ENCODE data around the gene PAIP2.

The PAIP2 gene

DNA sequence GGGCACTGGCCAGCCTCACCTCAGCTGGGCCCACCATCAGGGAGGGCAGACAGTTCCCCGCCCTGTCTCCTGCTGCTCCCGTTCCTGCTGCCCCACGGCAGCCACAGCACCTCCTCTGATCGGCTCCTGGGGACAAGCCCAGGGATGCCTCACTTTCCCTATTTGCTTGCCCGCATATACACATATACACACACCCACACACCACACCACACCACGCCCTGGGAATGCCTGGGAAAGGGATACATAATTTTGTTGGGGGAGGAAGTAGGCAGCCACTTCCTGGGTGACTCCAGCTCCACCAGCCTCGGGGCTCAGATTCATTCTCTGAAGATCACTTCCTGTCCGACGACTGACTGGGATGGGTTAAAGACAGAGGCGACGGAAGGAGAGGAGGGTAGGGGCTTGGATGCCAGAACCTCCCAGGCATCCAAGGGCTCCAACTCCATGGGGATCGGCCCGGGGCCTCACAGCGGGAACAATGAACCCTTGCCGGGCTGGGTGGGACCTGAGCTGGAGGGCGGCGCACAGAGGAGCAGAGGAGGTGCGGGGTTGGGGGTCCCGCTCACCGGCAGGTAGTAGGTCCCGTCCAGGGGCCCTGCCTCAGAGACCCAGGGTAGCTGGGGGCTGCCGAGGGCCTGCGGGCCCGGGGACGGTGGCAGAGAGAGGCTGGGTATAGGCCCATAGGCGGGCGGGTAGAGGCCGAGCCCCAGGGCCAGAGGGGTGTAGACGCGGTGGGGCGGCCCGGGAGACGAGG, 50.1 kb downstream of the PAIP2 start:
- Histone ChIP-seq H3K4me3 (ENCODE audit: low read length, poor library complexity, severe bottlenecking) (peak overlapping the region; percentile 96), H3K36me3 (ENCODE audit: insufficient read depth, low read length) (peaks cover 7% of the 10 kb centered on the region; the same call in 1 of the 2 replicates), H4K20me1 (ENCODE audit: insufficient read depth, low read length, poor library complexity, severe bottlenecking) (peaks cover 22% of the 10 kb centered on the region), H3K9me3 (ENCODE audit: insufficient read depth, low read depth, low read length) (no peaks in the 10 kb centered on the region), H2AFZ (ENCODE audit: low read length) (peak overlapping the region; percentile 50; the same call in 1 of the 2 replicates), H3K9me2 (replicated peaks; ENCODE audit: low read depth, low read length) (no peaks in the 10 kb centered on the region), H3K27me3 (ENCODE audit: insufficient read depth, low read length, poor library complexity, severe bottlenecking) (peaks cover 8% of the 10 kb centered on the region), H3K4me2 (ENCODE audit: low read depth, low read length, poor library complexity, severe bottlenecking) (peak overlapping the region; percentile 87), H3K4me1 (ENCODE audit: insufficient read depth, low read length, poor library complexity, severe bottlenecking) (peaks cover 50% of the 10 kb centered on the region), H3K9ac (ENCODE audit: low read depth, low read length, poor library complexity, severe bottlenecking) (peak overlapping the region; percentile 99), H3K79me2 (ENCODE audit: insufficient read depth, low read length) (peaks cover 84% of the 10 kb centered on the region), H3F3A (ENCODE audit: low read depth) (0 out of 2 replicates have a peak, but pooled peaks cover 3% of the 10 kb centered on the region)
- no peak for TF ChIP-seq EZH2phosphoT487 (IDR thresholded peaks at IDR 0.05; ENCODE audit: borderline replicate concordance)
- TF ChIP-seq, protein P1, sequence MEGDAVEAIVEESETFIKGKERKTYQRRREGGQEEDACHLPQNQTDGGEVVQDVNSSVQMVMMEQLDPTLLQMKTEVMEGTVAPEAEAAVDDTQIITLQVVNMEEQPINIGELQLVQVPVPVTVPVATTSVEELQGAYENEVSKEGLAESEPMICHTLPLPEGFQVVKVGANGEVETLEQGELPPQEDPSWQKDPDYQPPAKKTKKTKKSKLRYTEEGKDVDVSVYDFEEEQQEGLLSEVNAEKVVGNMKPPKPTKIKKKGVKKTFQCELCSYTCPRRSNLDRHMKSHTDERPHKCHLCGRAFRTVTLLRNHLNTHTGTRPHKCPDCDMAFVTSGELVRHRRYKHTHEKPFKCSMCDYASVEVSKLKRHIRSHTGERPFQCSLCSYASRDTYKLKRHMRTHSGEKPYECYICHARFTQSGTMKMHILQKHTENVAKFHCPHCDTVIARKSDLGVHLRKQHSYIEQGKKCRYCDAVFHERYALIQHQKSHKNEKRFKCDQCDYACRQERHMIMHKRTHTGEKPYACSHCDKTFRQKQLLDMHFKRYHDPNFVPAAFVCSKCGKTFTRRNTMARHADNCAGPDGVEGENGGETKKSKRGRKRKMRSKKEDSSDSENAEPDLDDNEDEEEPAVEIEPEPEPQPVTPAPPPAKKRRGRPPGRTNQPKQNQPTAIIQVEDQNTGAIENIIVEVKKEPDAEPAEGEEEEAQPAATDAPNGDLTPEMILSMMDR (conservative IDR thresholded peaks at IDR 0.05; ENCODE audit: low read length) = no peak

DNA sequence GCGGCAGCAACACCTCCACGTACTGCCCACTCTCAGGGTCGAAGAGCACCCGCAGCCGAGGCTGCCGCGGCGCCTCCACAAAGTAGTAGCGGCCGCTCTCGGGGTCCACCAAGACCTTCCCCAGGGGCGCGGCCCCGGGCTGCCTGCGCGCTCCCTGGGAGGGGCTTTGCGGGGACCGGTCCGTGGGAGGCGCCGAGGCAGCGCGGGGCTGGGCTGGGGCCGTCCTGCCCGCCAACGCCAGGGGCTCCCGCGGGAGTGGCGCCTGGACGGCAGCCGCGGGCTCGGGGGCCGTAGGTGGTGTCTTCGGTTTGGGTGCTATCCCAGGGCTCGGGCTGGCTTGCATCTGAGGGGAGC, 50.6 kb downstream of the PAIP2 start:
- Histone ChIP-seq H3K36me3 (ENCODE audit: insufficient read depth, low read length) (0 out of 2 replicates have a peak, but pooled peaks cover 7% of the 10 kb centered on the region), H3K9ac (ENCODE audit: low read depth, low read length, poor library complexity, severe bottlenecking) (peak overlapping the region; percentile 99)
- TF ChIP-seq EZH2phosphoT487 (IDR thresholded peaks at IDR 0.05; ENCODE audit: borderline replicate concordance) = no peak
- TF ChIP-seq, protein P1 (conservative IDR thresholded peaks at IDR 0.05; ENCODE audit: low read length) = no peak

GRCh38 chr5:139392678-139393496, 51.2 kb downstream of the PAIP2 start:
- Histone ChIP-seq H2AFZ (ENCODE audit: low read length) (peak overlapping the region; percentile 92), H3K79me2 (ENCODE audit: insufficient read depth, low read length) (peaks cover 73% of the 10 kb centered on the region), H3K9me3 (ENCODE audit: insufficient read depth, low read depth, low read length) (no peaks in the 10 kb centered on the region), H3F3A (ENCODE audit: low read depth) (0 out of 2 replicates have a peak, but pooled peaks cover under 1% of the 10 kb centered on the region), H3K9me2 (replicated peaks; ENCODE audit: low read depth, low read length) (no peaks in the 10 kb centered on the region), H3K4me3 (ENCODE audit: low read length, poor library complexity, severe bottlenecking) (peak overlapping the region; percentile 96), H4K20me1 (ENCODE audit: insufficient read depth, low read length, poor library complexity, severe bottlenecking) (peaks cover 14% of the 10 kb centered on the region), H3K36me3 (ENCODE audit: insufficient read depth, low read length) (0 out of 2 replicates have a peak, but pooled peaks cover 6% of the 10 kb centered on the region), H3K4me1 (ENCODE audit: insufficient read depth, low read length, poor library complexity, severe bottlenecking) (peaks cover 39% of the 10 kb centered on the region), H3K9ac (ENCODE audit: low read depth, low read length, poor library complexity, severe bottlenecking) (peak overlapping the region; percentile 99), H3K27me3 (ENCODE audit: insufficient read depth, low read length, poor library complexity, severe bottlenecking) (peaks cover 8% of the 10 kb centered on the region), H3K4me2 (ENCODE audit: low read depth, low read length, poor library complexity, severe bottlenecking) (peak overlapping the region; percentile 87)
- TF ChIP-seq, protein P1 (conservative IDR thresholded peaks at IDR 0.05; ENCODE audit: low read length) = peak; percentile 73
- TF ChIP-seq EZH2phosphoT487 (IDR thresholded peaks at IDR 0.05; ENCODE audit: borderline replicate concordance) = no peak

More for the DNA sequence above, 50.6 kb downstream of the PAIP2 start:
- Histone ChIP-seq H3K79me2 (ENCODE audit: insufficient read depth, low read length) (peaks cover 79% of the 10 kb centered on the region), H3K4me2 (ENCODE audit: low read depth, low read length, poor library complexity, severe bottlenecking) (peak overlapping the region; percentile 87), H3K9me3 (ENCODE audit: insufficient read depth, low read depth, low read length) (no peaks in the 10 kb centered on the region), H2AFZ (ENCODE audit: low read length) (peak overlapping the region; percentile 50; the same call in 1 of the 2 replicates), H3K4me3 (ENCODE audit: low read length, poor library complexity, severe bottlenecking) (peak overlapping the region; percentile 96), H3K27me3 (ENCODE audit: insufficient read depth, low read length, poor library complexity, severe bottlenecking) (peaks cover 8% of the 10 kb centered on the region), H3K9me2 (replicated peaks; ENCODE audit: low read depth, low read length) (no peaks in the 10 kb centered on the region), H4K20me1 (ENCODE audit: insufficient read depth, low read length, poor library complexity, severe bottlenecking) (peaks cover 18% of the 10 kb centered on the region), H3K4me1 (ENCODE audit: insufficient read depth, low read length, poor library complexity, severe bottlenecking) (peaks cover 44% of the 10 kb centered on the region), H3F3A (ENCODE audit: low read depth) (0 out of 2 replicates have a peak, but pooled peaks cover 3% of the 10 kb centered on the region)

Data from Loucy (cell line).